ENCODE data around the gene AKAP13.

Gene AKAP13

DNA sequence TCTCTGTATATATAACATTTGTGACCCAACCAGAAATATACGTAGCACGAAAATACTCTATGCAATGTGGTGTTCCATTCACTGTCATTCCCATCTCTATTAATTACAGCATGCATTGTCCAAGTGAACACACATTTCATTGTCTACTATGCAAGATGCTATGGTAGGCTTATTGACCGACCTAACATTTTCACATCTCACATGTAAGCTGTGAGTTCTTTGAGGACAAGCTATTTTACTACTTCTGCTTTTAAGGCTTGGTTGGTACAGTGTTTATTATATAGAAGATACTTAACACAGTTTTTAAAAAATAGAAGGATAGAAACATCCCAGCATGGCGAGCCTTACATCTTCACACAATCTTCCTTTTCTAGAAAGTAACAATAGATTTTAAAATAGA is 249.9 kb downstream of the AKAP13 start:
- H3K27ac ChIP-seq (ENCODE audit: low read depth, low read length), result no peak overlapping the region
- no peaks in the 10 kb centered on the region for H3K9me2 ChIP-seq (replicated peaks; ENCODE audit: insufficient read depth, low read length)
- no peaks in the 10 kb centered on the region for H3K27me3 ChIP-seq (ENCODE audit: low read length)
- no peak for TF ChIP-seq EZH2phosphoT487 (conservative IDR thresholded peaks at IDR 0.05; ENCODE audit: low read length)
- TF ChIP-seq, protein P1, sequence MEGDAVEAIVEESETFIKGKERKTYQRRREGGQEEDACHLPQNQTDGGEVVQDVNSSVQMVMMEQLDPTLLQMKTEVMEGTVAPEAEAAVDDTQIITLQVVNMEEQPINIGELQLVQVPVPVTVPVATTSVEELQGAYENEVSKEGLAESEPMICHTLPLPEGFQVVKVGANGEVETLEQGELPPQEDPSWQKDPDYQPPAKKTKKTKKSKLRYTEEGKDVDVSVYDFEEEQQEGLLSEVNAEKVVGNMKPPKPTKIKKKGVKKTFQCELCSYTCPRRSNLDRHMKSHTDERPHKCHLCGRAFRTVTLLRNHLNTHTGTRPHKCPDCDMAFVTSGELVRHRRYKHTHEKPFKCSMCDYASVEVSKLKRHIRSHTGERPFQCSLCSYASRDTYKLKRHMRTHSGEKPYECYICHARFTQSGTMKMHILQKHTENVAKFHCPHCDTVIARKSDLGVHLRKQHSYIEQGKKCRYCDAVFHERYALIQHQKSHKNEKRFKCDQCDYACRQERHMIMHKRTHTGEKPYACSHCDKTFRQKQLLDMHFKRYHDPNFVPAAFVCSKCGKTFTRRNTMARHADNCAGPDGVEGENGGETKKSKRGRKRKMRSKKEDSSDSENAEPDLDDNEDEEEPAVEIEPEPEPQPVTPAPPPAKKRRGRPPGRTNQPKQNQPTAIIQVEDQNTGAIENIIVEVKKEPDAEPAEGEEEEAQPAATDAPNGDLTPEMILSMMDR (IDR thresholded peaks at IDR 0.05; ENCODE audit: insufficient read depth, low read length, poor library complexity, severe bottlenecking), result no peak
- H3K9me3 ChIP-seq (ENCODE audit: insufficient read depth, low read length), result no peaks in the 10 kb centered on the region
- peaks cover 15% of the 10 kb centered on the region; the same call in 1 of the 2 replicates for H3F3A ChIP-seq (ENCODE audit: insufficient read depth)
- peaks cover 23% of the 10 kb centered on the region for H3K79me2 ChIP-seq (ENCODE audit: insufficient read depth, low read length)
- no peak overlapping the region for H2AFZ ChIP-seq (ENCODE audit: low read depth, low read length, severe bottlenecking)
- no peak overlapping the region for H3K9ac ChIP-seq (ENCODE audit: low read length)
- peaks cover 21% of the 10 kb centered on the region; the same call in 1 of the 2 replicates for H3K36me3 ChIP-seq (ENCODE audit: low read length)
- H3K4me2 ChIP-seq (ENCODE audit: low read depth, low read length, poor library complexity, severe bottlenecking), result no peak overlapping the region
- no peaks in the 10 kb centered on the region for H4K20me1 ChIP-seq (ENCODE audit: low read depth, low read length)
- no peak overlapping the region for H3K4me3 ChIP-seq (ENCODE audit: insufficient read depth, low read length, poor library complexity, severe bottlenecking)

DNA sequence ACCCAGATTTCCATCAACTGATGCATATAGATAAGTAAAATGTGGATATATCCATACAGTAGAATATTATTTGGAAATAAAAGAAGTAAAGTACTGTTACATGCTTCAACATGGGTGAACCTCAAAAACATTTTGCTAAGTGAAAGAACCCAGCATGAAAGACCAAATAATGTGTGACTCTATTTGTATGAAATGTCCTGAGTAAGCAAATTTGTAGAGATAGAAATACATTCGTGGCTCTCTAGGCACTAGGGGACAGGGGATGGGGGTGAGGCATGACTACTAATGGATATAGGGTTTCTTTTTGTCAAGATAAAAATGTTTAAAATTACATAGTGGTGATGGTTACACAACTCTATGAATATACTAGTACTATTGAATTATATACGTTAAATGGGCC is 250.6 kb downstream of the AKAP13 start:
- H3K9me2 ChIP-seq (replicated peaks; ENCODE audit: insufficient read depth, low read length), result no peaks in the 10 kb centered on the region
- H2AFZ ChIP-seq (ENCODE audit: low read depth, low read length, severe bottlenecking), result no peak overlapping the region
- no peaks in the 10 kb centered on the region for H4K20me1 ChIP-seq (ENCODE audit: low read depth, low read length)
- peaks cover 23% of the 10 kb centered on the region; the same call in 1 of the 2 replicates for H3K36me3 ChIP-seq (ENCODE audit: low read length)
- no peak overlapping the region for H3K4me2 ChIP-seq (ENCODE audit: low read depth, low read length, poor library complexity, severe bottlenecking)
- H3F3A ChIP-seq (ENCODE audit: insufficient read depth), result peaks cover 17% of the 10 kb centered on the region; the same call in 1 of the 2 replicates
- H3K27me3 ChIP-seq (ENCODE audit: low read length), result no peaks in the 10 kb centered on the region
- no peak overlapping the region for H3K27ac ChIP-seq (ENCODE audit: low read depth, low read length)
- no peaks in the 10 kb centered on the region for H3K9me3 ChIP-seq (ENCODE audit: insufficient read depth, low read length)
- H3K4me3 ChIP-seq (ENCODE audit: insufficient read depth, low read length, poor library complexity, severe bottlenecking), result no peak overlapping the region
- peaks cover 28% of the 10 kb centered on the region for H3K79me2 ChIP-seq (ENCODE audit: insufficient read depth, low read length)
- TF ChIP-seq, protein P1 (IDR thresholded peaks at IDR 0.05; ENCODE audit: insufficient read depth, low read length, poor library complexity, severe bottlenecking), result no peak
- no peak for TF ChIP-seq EZH2phosphoT487 (conservative IDR thresholded peaks at IDR 0.05; ENCODE audit: low read length)
- no peak overlapping the region for H3K9ac ChIP-seq (ENCODE audit: low read length)

DNA sequence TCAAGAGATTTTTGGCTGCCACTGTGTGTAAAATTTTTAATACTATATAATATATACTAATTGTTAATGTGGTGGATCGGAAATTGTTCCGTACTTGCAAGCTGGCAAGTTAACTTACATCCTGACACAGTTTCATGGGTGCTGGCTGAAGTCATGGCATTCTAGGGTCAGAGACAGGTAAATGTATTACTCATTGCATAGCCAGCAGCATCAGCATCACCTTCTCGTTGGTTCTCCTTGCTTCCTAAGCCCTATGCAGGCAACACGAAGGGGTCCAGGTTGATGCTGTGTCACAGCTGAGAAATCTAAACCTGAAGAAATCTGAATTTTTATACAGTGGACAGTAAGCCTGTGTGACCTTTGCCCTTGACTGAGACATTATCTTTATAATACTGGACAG is 251.6 kb downstream of the AKAP13 start:
- Histone ChIP-seq H3F3A (ENCODE audit: insufficient read depth) (peaks cover 17% of the 10 kb centered on the region), H3K9me2 (replicated peaks; ENCODE audit: insufficient read depth, low read length) (no peaks in the 10 kb centered on the region), H3K79me2 (ENCODE audit: insufficient read depth, low read length) (peaks cover 32% of the 10 kb centered on the region), H3K4me3 (ENCODE audit: insufficient read depth, low read length, poor library complexity, severe bottlenecking) (no peak overlapping the region), H3K27me3 (ENCODE audit: low read length) (no peaks in the 10 kb centered on the region), H2AFZ (ENCODE audit: low read depth, low read length, severe bottlenecking) (no peak overlapping the region), H3K9me3 (ENCODE audit: insufficient read depth, low read length) (no peaks in the 10 kb centered on the region), H3K27ac (ENCODE audit: low read depth, low read length) (0 out of 2 replicates have a peak overlapping the region, but pooled peaks have one; percentile 13), H4K20me1 (ENCODE audit: low read depth, low read length) (no peaks in the 10 kb centered on the region), H3K9ac (ENCODE audit: low read length) (no peak overlapping the region), H3K4me2 (ENCODE audit: low read depth, low read length, poor library complexity, severe bottlenecking) (no peak overlapping the region), H3K36me3 (ENCODE audit: low read length) (peaks cover 15% of the 10 kb centered on the region; the same call in 1 of the 2 replicates)
- TF ChIP-seq, protein P1 (IDR thresholded peaks at IDR 0.05; ENCODE audit: insufficient read depth, low read length, poor library complexity, severe bottlenecking), result no peak
- TF ChIP-seq EZH2phosphoT487 (conservative IDR thresholded peaks at IDR 0.05; ENCODE audit: low read length), result no peak

Data from SU-DHL-6 (cell line).